Prostate gland (tissue), 2 donors: Measurements from ENCODE around the gene RETREG1. TPM values are rescaled to one million over a fixed set of nuclear protein-coding genes. Genes with fewer than 3 reads are reported as not detected.

Source experiments
- DNase-seq: peaks from one replicate; pipeline ENCODE4 v3.0.0-alpha.2; 2019; ENCODE audit warnings: low spot score
- H3K27ac ChIP-seq, 2 donors: fragments of 200-600 bp; sonication (generic); 2 replicates each; pipeline ENCODE4 v1.5.1; 2017 to 2019
- H3K27me3 ChIP-seq: fragments of 200-600 bp; sonication (generic); replicated peaks from 2 replicates; pipeline ENCODE4 v1.5.1; 2019; ENCODE audit not compliant: insufficient read depth
- H3K36me3 ChIP-seq, 2 donors: fragments of 200-600 bp; sonication (generic); 1 replicate in 1 of 2; 2 replicates in 1 of 2; pipeline versions ENCODE4 v1.5.1 to v1.8.1; 2017 to 2019
- H3K4me1 ChIP-seq: fragments of 200-600 bp; sonication (generic); replicated peaks from 2 replicates; pipeline ENCODE4 v1.5.1; 2019
- H3K4me3 ChIP-seq, 2 donors: fragments of 200-600 bp; sonication (generic); 2 replicates each; pipeline ENCODE4 v1.5.1; 2017 to 2019
- H3K9me3 ChIP-seq: fragments of 200-600 bp; sonication (generic); 2 replicates; pipeline ENCODE4 v1.5.1; 2017
- POLR2A ChIP-seq: fragments of 450-650 bp; IDR thresholded peaks from one replicate; pipeline ENCODE4 v1.6.1; 2016; ENCODE audit warnings: antibody characterized with exemption, mild to moderate bottlenecking
- POLR2AphosphoS5 ChIP-seq: sonication (generic); formaldehyde crosslinking; IDR thresholded peaks from one replicate; pipeline ENCODE4 v1.6.1; 2017; ENCODE audit warnings: antibody characterized with exemption
- WGBS: methylation state at CpG from one replicate; pipeline ENCODE4 v1.1.5; 2018; 5-methylcytosine and 5-hydroxymethylcytosine counted together
- intact Hi-C: fragments of 100-400 bp; cut with DNase I; formaldehyde crosslinking; loops from one replicate; pipeline ENCODE4 v1.14.2; 2022
- total RNA-seq, 2 donors: library from RNA; depleted of rRNA; stranded (reverse); fragments of >200 nt; gene quantifications; one replicate each; pipeline ENCODE4 v1.1.0, GENCODE V29; 2016
- TF ChIP-seq, protein P1 (sequence below), 4 experiments: fragments of 200-600 bp in 2 of 4; fragments of 450-650 bp in 2 of 4; sonication (generic) in 2 of 4; IDR thresholded peaks; 1 replicate in 3 of 4; 2 replicates in 1 of 4; pipeline ENCODE4 v1.5.1; 2016 to 2019; ENCODE audit warnings: antibody characterized with exemption in 4 of 4, mild to moderate bottlenecking in 2 of 4, moderate library complexity in 2 of 4

Gene RETREG1, protein sequence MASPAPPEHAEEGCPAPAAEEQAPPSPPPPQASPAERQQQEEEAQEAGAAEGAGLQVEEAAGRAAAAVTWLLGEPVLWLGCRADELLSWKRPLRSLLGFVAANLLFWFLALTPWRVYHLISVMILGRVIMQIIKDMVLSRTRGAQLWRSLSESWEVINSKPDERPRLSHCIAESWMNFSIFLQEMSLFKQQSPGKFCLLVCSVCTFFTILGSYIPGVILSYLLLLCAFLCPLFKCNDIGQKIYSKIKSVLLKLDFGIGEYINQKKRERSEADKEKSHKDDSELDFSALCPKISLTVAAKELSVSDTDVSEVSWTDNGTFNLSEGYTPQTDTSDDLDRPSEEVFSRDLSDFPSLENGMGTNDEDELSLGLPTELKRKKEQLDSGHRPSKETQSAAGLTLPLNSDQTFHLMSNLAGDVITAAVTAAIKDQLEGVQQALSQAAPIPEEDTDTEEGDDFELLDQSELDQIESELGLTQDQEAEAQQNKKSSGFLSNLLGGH
- 10 to 100 TPM; 13.5 to 18.4 TPM for total RNA-seq

DNA sequence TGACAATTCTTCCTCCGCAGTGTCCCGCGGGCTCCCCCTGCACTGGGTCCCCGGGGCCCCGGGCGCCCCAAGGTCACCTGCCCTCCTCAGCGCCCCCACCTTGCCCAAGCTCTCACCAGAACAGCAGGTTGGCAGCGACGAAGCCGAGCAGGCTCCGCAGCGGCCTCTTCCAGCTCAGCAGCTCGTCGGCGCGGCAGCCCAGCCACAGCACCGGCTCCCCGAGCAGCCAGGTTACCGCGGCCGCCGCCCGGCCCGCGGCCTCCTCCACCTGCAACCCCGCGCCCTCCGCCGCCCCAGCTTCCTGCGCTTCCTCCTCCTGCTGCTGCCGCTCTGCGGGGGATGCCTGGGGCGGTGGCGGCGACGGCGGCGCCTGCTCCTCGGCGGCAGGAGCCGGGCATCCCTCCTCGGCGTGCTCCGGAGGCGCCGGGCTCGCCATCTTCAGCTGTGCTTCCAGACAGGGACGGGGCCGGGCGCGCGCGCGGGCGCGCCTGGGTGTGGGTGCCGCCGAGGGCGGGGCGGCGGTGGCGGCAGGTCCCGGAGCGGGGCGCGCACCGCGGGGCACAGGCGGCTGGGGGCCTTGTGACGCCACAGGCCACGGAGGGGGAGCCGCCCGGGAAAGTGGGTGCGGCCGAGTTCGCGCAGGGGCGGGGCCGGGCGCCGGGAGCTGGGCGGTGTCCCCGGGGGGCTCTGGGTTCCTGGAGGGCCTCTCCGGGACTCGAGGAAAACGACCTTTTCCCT is at the start of gene RETREG1:
Gene RETREG1, minus strand, starts transcription at position 462 of the 738 bp plus-strand sequence. Its CDS starts 26 bp downstream, at position 436.
- DNase-seq = peak; percentile 71
- TF ChIP-seq, protein P1, sequence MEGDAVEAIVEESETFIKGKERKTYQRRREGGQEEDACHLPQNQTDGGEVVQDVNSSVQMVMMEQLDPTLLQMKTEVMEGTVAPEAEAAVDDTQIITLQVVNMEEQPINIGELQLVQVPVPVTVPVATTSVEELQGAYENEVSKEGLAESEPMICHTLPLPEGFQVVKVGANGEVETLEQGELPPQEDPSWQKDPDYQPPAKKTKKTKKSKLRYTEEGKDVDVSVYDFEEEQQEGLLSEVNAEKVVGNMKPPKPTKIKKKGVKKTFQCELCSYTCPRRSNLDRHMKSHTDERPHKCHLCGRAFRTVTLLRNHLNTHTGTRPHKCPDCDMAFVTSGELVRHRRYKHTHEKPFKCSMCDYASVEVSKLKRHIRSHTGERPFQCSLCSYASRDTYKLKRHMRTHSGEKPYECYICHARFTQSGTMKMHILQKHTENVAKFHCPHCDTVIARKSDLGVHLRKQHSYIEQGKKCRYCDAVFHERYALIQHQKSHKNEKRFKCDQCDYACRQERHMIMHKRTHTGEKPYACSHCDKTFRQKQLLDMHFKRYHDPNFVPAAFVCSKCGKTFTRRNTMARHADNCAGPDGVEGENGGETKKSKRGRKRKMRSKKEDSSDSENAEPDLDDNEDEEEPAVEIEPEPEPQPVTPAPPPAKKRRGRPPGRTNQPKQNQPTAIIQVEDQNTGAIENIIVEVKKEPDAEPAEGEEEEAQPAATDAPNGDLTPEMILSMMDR (IDR thresholded peaks at IDR 0.05) = no peak
- TF ChIP-seq POLR2A (no peak), POLR2AphosphoS5 (no peak)
- no peaks in the 10 kb centered on the region for H3K27me3 ChIP-seq
- intact Hi-C loops = no loop called here
- peak within 1 kb of the TSS; percentile 71 to 77 for H3K4me3 ChIP-seq
- under 1% methylated on average over 49 of the region's 86 CpGs for WGBS
- no peaks in the 10 kb centered on the region for H3K9me3 ChIP-seq
- no peaks in the 10 kb centered on the region for H3K36me3 ChIP-seq
- H3K4me1 ChIP-seq = no peaks in the 10 kb centered on the region
- peak within 1 kb of the TSS; percentile 70 to 71 for H3K27ac ChIP-seq

DNA sequence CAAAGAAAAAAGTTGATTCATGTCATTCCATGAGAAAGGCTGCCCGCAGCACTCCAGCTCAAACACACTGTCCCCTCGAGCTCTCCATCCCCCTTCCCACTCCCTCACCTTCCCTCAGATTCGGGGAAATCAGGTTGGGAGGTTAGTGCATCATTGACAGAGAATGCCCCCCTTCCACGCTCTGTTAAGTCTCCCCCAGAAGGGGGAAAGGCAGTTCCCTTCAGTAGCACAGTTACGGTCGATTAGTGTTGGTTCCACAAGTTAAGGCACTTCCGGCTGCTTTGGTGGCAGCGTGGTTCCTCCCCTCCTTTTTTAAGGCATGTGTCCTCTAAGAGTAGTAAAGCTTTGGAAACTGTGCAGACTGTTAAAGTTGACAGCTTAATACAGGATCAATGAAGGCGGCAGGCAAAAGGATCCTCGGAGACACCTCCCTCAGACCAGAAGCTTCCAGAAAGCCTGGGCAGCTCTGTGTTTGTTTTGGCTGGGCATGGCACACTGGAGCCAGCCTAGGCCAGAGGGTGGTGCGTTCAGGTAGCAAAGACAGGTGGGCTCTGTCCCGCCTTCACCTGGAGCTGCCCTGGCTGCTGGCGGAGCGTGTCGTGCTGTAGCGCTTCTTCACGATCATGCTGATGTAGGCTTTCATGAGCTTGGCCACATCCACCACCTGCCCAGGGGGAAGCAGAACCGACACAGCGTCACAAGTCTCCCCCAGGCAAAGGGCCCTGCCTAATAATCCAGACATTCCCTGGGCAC is 49.5 kb upstream of the RETREG1 start:
- H3K27me3 ChIP-seq = no peaks in the 10 kb centered on the region
- DNase-seq = peak; percentile 67
- intact Hi-C loops = no loop called here
- H3K9me3 ChIP-seq = no peaks in the 10 kb centered on the region
- TF ChIP-seq POLR2AphosphoS5 (no peak), POLR2A (no peak)
- TF ChIP-seq, protein P1 (IDR thresholded peaks at IDR 0.05) = no peak
- peak overlapping the region; percentile 64 to 69 for H3K27ac ChIP-seq
- H3K4me1 ChIP-seq = no peaks in the 10 kb centered on the region
- 36% methylated on average over 19 of the region's 19 CpGs for WGBS
- H3K4me3 ChIP-seq = peak overlapping the region in 1 of 2 donors; percentile 17
- no peaks in the 10 kb centered on the region for H3K36me3 ChIP-seq

DNA sequence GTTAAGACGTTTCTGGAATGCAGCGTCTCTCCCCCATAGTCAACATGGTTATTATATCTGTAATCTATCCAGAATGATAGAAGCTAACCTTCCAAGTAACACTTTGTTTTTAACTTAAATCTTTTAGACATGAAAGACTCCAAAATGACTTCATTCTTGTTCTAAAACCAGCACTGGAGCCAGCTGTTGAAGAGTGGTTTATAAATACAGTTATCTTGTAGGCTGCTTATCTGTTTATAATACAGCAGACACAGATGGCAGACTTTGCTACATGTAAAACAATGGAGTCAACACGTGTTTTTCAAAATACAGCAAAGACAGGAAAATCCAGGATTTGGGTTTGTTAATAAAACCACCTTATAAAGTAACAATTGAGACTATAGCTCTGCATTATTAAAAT is 48.8 kb upstream of the RETREG1 start:
- no peaks in the 10 kb centered on the region for H3K4me1 ChIP-seq
- H3K9me3 ChIP-seq = no peaks in the 10 kb centered on the region
- no peak for DNase-seq
- WGBS = 28% methylated on average over 3 of the region's 3 CpGs
- no peaks in the 10 kb centered on the region for H3K27me3 ChIP-seq
- intact Hi-C loops = no loop called here
- H3K4me3 ChIP-seq = no peak overlapping the region
- peak overlapping the region; percentile 64 to 69 for H3K27ac ChIP-seq
- TF ChIP-seq, protein P1 (IDR thresholded peaks at IDR 0.05) = no peak
- no peak for TF ChIP-seq POLR2AphosphoS5
- TF ChIP-seq POLR2A = no peak
- H3K36me3 ChIP-seq = no peaks in the 10 kb centered on the region

DNA sequence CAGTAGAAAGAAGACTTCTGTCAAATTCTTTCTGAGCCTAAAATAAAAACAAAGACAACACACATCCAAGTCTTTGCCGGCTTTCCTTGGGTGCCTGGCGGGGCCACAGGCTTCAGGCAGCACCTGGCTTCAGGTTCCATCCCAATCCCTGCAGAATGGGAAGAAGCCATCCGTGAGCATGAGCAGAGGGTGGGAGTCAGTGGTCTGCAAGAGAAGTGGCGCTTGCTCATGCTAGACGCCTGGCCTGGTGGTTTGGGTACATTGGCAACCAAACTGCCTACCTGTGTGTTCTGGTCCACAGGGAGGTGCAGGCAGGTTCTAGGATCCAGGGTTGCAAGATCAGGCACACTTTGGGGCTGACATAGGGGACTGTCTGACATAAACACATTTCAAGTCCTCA is 47.6 kb upstream of the RETREG1 start:
- Histone ChIP-seq H3K27me3 (no peaks in the 10 kb centered on the region), H3K4me1 (no peaks in the 10 kb centered on the region), H3K36me3 (no peaks in the 10 kb centered on the region), H3K4me3 (no peak overlapping the region), H3K27ac (no peak overlapping the region), H3K9me3 (no peaks in the 10 kb centered on the region)
- intact Hi-C loops = no loop called here
- TF ChIP-seq POLR2AphosphoS5 = no peak
- no peak for TF ChIP-seq POLR2A
- TF ChIP-seq, protein P1 (IDR thresholded peaks at IDR 0.05) = no peak
- WGBS = 89% methylated on average over 5 of the region's 5 CpGs
- no peak for DNase-seq
